Neural cell (in vitro differentiated cells): ENCODE data around the gene MAML2. TPM values are rescaled to one million over a fixed set of nuclear protein-coding genes. Genes with fewer than 3 reads are reported as not detected.

Experiments used
- H2AFZ ChIP-seq: fragments of 200-600, 300-800 bp; sonication (generic), shearing (Covaris generic); 2 replicates; pipeline ENCODE4 v1.6.0; 2014; ENCODE audit warnings: low read depth, mild to moderate bottlenecking, antibody characterized with exemption, low read length, moderate library complexity
- H3F3A ChIP-seq: fragments of 200-600 bp; shearing (Covaris generic); 2 replicates; pipeline ENCODE4 v1.6.1; 2016; ENCODE audit warnings: mild to moderate bottlenecking, moderate library complexity, mixed read lengths, antibody characterized with exemption, low read length; ENCODE audit not compliant: insufficient read depth, poor library complexity, severe bottlenecking
- H3K27ac ChIP-seq: fragments of 200-600, 300-800 bp; sonication (generic), shearing (Covaris generic); 2 replicates; pipeline ENCODE4 v1.5.1; 2014; ENCODE audit warnings: mild to moderate bottlenecking, low read length, moderate library complexity
- H3K27me3 ChIP-seq: fragments of 300-800, 200-600 bp; sonication (generic), shearing (Covaris generic); 2 replicates; pipeline ENCODE4 v1.6.0; 2014; ENCODE audit warnings: mild to moderate bottlenecking, low read depth, low read length, moderate library complexity; ENCODE audit not compliant: insufficient read depth
- H3K36me3 ChIP-seq: fragments of 300-800, 200-600 bp; sonication (generic), shearing (Covaris generic); 2 replicates; pipeline ENCODE4 v1.5.1; 2014; ENCODE audit warnings: mild to moderate bottlenecking, antibody characterized with exemption, low read length, moderate library complexity; ENCODE audit not compliant: insufficient read depth
- H3K4me2 ChIP-seq: fragments of 300-800, 200-600 bp; sonication (generic), shearing (Covaris generic); 2 replicates; pipeline ENCODE4 v1.6.0; 2014; ENCODE audit warnings: mild to moderate bottlenecking, low read length
- H3K4me3 ChIP-seq: fragments of 300-800, 200-600 bp; sonication (generic), shearing (Covaris generic); 2 replicates; pipeline ENCODE4 v1.5.1; 2014; ENCODE audit warnings: mild to moderate bottlenecking, low read length, moderate library complexity
- H3K79me2 ChIP-seq: fragments of 200-600 bp; shearing (Covaris generic); replicated peaks from 2 replicates; pipeline ENCODE4 v1.6.0; 2014; ENCODE audit warnings: mild to moderate bottlenecking, low read length, moderate library complexity; ENCODE audit not compliant: insufficient read depth
- H3K9ac ChIP-seq: fragments of 300-800, 200-600 bp; sonication (generic), shearing (Covaris generic); 2 replicates; pipeline ENCODE4 v1.6.1; 2016; ENCODE audit warnings: mild to moderate bottlenecking, low read length, mixed read lengths
- H3K9me2 ChIP-seq: fragments of 200-600 bp; shearing (Covaris generic); 2 replicates; pipeline ENCODE4 v1.6.1; 2016; ENCODE audit warnings: mild to moderate bottlenecking, low read length, mixed read lengths; ENCODE audit not compliant: insufficient read depth
- H3K9me3 ChIP-seq: fragments of 200-600, 300-800 bp; sonication (generic), shearing (Covaris generic); 2 replicates; pipeline ENCODE4 v1.6.1; 2016; ENCODE audit warnings: mild to moderate bottlenecking, mixed run types, low read length, moderate library complexity, mixed read lengths
- H4K20me1 ChIP-seq: fragments of 200-600 bp; shearing (Covaris generic); 2 replicates; pipeline ENCODE4 v1.6.1; 2016; ENCODE audit warnings: mild to moderate bottlenecking, mixed run types; ENCODE audit not compliant: insufficient read depth
- EP300 ChIP-seq: fragments of 450-650 bp; conservative IDR thresholded peaks from 2 replicates; pipeline ENCODE4 v1.6.1; 2014; ENCODE audit warnings: antibody characterized with exemption, mild to moderate bottlenecking, moderate library complexity; ENCODE audit not compliant: poor library complexity, severe bottlenecking
- EZH2 ChIP-seq: fragments of 200-600, 300-800 bp; shearing (Covaris generic), sonication (generic); IDR thresholded peaks from 2 replicates; pipeline ENCODE4 v1.6.1; 2014; ENCODE audit warnings: antibody characterized with exemption, low read length, borderline replicate concordance, mild to moderate bottlenecking; ENCODE audit not compliant: insufficient read depth, poor library complexity, severe bottlenecking
- MXI1 ChIP-seq: fragments of 450-650 bp; conservative IDR thresholded peaks from 2 replicates; pipeline ENCODE4 v1.6.1; 2014; ENCODE audit warnings: antibody characterized with exemption, mild to moderate bottlenecking; ENCODE audit not compliant: poor library complexity, severe bottlenecking
- POLR2AphosphoS5 ChIP-seq: IDR thresholded peaks from 2 replicates; pipeline ENCODE4 v1.6.1; 2012
- RAD21 ChIP-seq: fragments of 450-650 bp; conservative IDR thresholded peaks from 2 replicates; pipeline ENCODE4 v1.6.1; 2014; ENCODE audit warnings: antibody characterized with exemption, mild to moderate bottlenecking, moderate library complexity
- SMC3 ChIP-seq: fragments of 450-650 bp; conservative IDR thresholded peaks from 2 replicates; pipeline ENCODE4 v1.6.1; 2014; ENCODE audit warnings: antibody characterized with exemption, mild to moderate bottlenecking, moderate library complexity; ENCODE audit not compliant: poor library complexity
- TAF1 ChIP-seq: IDR thresholded peaks from 2 replicates; pipeline ENCODE4 v1.6.1; 2012; ENCODE audit warnings: low read depth
- polyA plus RNA-seq: library from polyadenylated mRNA; depleted of rRNA; stranded (reverse); fragments of >200 nt; gene quantifications from 2 replicates; pipeline ENCODE4 v1.2.3, GENCODE V29; 2014
- TF ChIP-seq, protein P1 (sequence below): fragments of 450-650 bp; IDR thresholded peaks from 2 replicates; pipeline ENCODE4 v1.5.1; 2014; ENCODE audit warnings: antibody characterized with exemption, mild to moderate bottlenecking, moderate library complexity; ENCODE audit not compliant: poor library complexity, severe bottlenecking
- TF ChIP-seq, protein P2 (sequence below): IDR thresholded peaks from 2 replicates; pipeline ENCODE4 v1.6.1; 2012; ENCODE audit warnings: borderline replicate concordance

MAML2 gene
- polyA plus RNA-seq, 1 donor from 2014 or later = 3.6 TPM

DNA sequence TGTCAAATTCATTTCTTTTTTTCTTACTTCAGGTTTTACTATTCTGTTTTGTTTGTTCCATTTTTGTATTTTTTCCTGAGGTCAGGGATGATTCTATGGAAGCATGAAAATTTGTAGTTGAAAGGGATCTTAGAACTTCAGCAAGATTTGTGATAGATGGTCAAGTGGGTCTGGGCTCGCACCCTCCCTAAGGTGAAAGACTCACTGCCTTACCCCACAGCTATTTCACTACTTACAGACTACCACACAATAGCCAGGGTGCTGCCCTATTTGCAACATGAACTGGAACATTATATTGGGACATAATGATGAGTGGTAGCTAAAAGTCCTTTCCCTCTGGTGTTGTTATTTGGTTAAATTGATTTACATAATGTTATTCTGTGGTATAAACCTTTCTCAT lies 62.6 kb downstream of the MAML2 start:
- H3F3A ChIP-seq = no peaks in the 10 kb centered on the region
- no peaks in the 10 kb centered on the region for H3K36me3 ChIP-seq
- H3K27me3 ChIP-seq = no peaks in the 10 kb centered on the region
- no peaks in the 10 kb centered on the region for H3K9me3 ChIP-seq
- H4K20me1 ChIP-seq = no peaks in the 10 kb centered on the region
- no peaks in the 10 kb centered on the region for H3K79me2 ChIP-seq
- no peaks in the 10 kb centered on the region for H3K9me2 ChIP-seq
- no peak overlapping the region for H3K9ac ChIP-seq
- no peak overlapping the region for H2AFZ ChIP-seq
- H3K4me2 ChIP-seq = no peak overlapping the region
- no peak overlapping the region for H3K4me3 ChIP-seq
- TF ChIP-seq, protein P1, sequence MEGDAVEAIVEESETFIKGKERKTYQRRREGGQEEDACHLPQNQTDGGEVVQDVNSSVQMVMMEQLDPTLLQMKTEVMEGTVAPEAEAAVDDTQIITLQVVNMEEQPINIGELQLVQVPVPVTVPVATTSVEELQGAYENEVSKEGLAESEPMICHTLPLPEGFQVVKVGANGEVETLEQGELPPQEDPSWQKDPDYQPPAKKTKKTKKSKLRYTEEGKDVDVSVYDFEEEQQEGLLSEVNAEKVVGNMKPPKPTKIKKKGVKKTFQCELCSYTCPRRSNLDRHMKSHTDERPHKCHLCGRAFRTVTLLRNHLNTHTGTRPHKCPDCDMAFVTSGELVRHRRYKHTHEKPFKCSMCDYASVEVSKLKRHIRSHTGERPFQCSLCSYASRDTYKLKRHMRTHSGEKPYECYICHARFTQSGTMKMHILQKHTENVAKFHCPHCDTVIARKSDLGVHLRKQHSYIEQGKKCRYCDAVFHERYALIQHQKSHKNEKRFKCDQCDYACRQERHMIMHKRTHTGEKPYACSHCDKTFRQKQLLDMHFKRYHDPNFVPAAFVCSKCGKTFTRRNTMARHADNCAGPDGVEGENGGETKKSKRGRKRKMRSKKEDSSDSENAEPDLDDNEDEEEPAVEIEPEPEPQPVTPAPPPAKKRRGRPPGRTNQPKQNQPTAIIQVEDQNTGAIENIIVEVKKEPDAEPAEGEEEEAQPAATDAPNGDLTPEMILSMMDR = no peak
- no peak overlapping the region for H3K27ac ChIP-seq

DNA sequence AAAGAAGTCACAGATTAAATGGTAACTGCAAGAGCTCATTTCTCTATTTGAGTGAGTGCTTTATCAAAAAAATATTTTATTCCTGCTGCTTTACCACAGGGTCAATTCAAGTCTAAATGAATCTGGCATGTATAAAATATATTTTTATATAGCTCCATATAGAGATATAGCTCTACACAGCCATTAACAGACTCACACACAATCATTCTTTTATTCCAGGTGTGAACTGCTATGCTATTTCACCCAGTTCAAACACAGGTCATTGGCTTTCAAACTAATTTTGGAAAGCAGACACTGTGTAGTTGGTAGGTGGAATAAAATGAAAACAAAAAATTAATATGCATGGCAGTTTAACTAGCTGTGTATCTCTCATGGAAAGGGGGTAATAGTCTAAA lies 63.1 kb downstream of the MAML2 start:
- Histone ChIP-seq H3K9ac (no peak overlapping the region), H4K20me1 (no peaks in the 10 kb centered on the region), H3K9me2 (no peaks in the 10 kb centered on the region), H3K4me2 (no peak overlapping the region), H3K27ac (no peak overlapping the region), H2AFZ (no peak overlapping the region), H3F3A (no peaks in the 10 kb centered on the region), H3K4me3 (no peak overlapping the region), H3K27me3 (no peaks in the 10 kb centered on the region), H3K36me3 (no peaks in the 10 kb centered on the region), H3K9me3 (no peaks in the 10 kb centered on the region), H3K79me2 (no peaks in the 10 kb centered on the region)
- TF ChIP-seq POLR2AphosphoS5 (no peak), EZH2 (no peak), RAD21 (no peak), EP300 (no peak), MXI1 (no peak), TAF1 (no peak), SMC3 (no peak)
- TF ChIP-seq, protein P1 = no peak
- TF ChIP-seq, protein P2, sequence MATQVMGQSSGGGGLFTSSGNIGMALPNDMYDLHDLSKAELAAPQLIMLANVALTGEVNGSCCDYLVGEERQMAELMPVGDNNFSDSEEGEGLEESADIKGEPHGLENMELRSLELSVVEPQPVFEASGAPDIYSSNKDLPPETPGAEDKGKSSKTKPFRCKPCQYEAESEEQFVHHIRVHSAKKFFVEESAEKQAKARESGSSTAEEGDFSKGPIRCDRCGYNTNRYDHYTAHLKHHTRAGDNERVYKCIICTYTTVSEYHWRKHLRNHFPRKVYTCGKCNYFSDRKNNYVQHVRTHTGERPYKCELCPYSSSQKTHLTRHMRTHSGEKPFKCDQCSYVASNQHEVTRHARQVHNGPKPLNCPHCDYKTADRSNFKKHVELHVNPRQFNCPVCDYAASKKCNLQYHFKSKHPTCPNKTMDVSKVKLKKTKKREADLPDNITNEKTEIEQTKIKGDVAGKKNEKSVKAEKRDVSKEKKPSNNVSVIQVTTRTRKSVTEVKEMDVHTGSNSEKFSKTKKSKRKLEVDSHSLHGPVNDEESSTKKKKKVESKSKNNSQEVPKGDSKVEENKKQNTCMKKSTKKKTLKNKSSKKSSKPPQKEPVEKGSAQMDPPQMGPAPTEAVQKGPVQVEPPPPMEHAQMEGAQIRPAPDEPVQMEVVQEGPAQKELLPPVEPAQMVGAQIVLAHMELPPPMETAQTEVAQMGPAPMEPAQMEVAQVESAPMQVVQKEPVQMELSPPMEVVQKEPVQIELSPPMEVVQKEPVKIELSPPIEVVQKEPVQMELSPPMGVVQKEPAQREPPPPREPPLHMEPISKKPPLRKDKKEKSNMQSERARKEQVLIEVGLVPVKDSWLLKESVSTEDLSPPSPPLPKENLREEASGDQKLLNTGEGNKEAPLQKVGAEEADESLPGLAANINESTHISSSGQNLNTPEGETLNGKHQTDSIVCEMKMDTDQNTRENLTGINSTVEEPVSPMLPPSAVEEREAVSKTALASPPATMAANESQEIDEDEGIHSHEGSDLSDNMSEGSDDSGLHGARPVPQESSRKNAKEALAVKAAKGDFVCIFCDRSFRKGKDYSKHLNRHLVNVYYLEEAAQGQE = no peak
